Globus pallidus (tissue), 1 donor: ENCODE measurements around the gene KRT77.
"Not testable (repeated sequence)": the region's sequence is repeated elsewhere in the genome, so short reads cannot be mapped to it uniquely, and the experiment has no call there.

ENCODE experiments used
- DNase-seq: peaks from one replicate; pipeline ENCODE4 v3.0.0-alpha.2; 2015; ENCODE audit warnings: low spot score

Gene KRT77

GRCh38 chr12:52676163-52676562, 27.2 kb downstream of the KRT77 start:
- DNase-seq = no peak

- no peak for DNase-seq
These were observed 28.0 kb downstream of the KRT77 start for GRCh38 chr12:52675301-52675701.

GRCh38 chr12:52674433-52674775, 28.9 kb downstream of the KRT77 start:
- no peak for DNase-seq

GRCh38 chr12:52673713-52674432, 29.5 kb downstream of the KRT77 start:
- DNase-seq = no peak

- no peak for DNase-seq
These were observed 30.1 kb downstream of the KRT77 start for GRCh38 chr12:52673217-52673616.

GRCh38 chr12:52672321-52672933, 30.9 kb downstream of the KRT77 start:
- no peak for DNase-seq

- DNase-seq = no peak
These were observed 32.4 kb downstream of the KRT77 start for GRCh38 chr12:52670961-52671360.

GRCh38 chr12:52670506-52670905, 32.8 kb downstream of the KRT77 start:
- DNase-seq = no peak

GRCh38 chr12:52669941-52670340, 33.4 kb downstream of the KRT77 start:
- DNase-seq = not testable (repeated sequence)

- no peak for DNase-seq
These were observed 33.9 kb downstream of the KRT77 start for GRCh38 chr12:52669426-52669825.

- DNase-seq = no peak
These were observed 35.4 kb downstream of the KRT77 start for GRCh38 chr12:52667931-52668330.

- DNase-seq = no peak
These were observed 35.8 kb downstream of the KRT77 start for GRCh38 chr12:52667509-52667908.

GRCh38 chr12:52666471-52666870, 36.9 kb downstream of the KRT77 start:
- DNase-seq = no peak

GRCh38 chr12:52663420-52663819, 39.9 kb downstream of the KRT77 start:
- DNase-seq = no peak

GRCh38 chr12:52662918-52663229, 40.5 kb downstream of the KRT77 start:
- DNase-seq = no peak

- no peak for DNase-seq
These were observed 41.0 kb downstream of the KRT77 start for GRCh38 chr12:52662093-52662917.

GRCh38 chr12:52661668-52662067, 41.7 kb downstream of the KRT77 start:
- DNase-seq = no peak

- DNase-seq = no peak
These were observed 42.3 kb downstream of the KRT77 start for GRCh38 chr12:52660934-52661499.

GRCh38 chr12:52659951-52660350, 43.4 kb downstream of the KRT77 start:
- DNase-seq = no peak

GRCh38 chr12:52659395-52659794, 43.9 kb downstream of the KRT77 start:
- no peak for DNase-seq

GRCh38 chr12:52658196-52658595, 45.1 kb downstream of the KRT77 start:
- DNase-seq = no peak

- no peak for DNase-seq
These were observed 45.9 kb downstream of the KRT77 start for GRCh38 chr12:52657250-52657902.
